Fibroblast of peridontal ligament (primary cell): ENCODE data around the gene ANK2.
"Not testable (repeated sequence)": the region's sequence is repeated elsewhere in the genome, so short reads cannot be mapped to it uniquely, and the experiment has no call there.

Source experiments
- DNase-seq: peaks from one replicate; pipeline ENCODE4 v3.0.0-alpha.2; 2010; ENCODE audit errors: extremely low read depth

The ANK2 gene

GRCh38 chr4:113189546-113189945, 140.1 kb downstream of the ANK2 start:
- no peak for DNase-seq

GRCh38 chr4:113209153-113209552, 159.7 kb downstream of the ANK2 start:
- DNase-seq = no peak

GRCh38 chr4:113209652-113210320, 160.3 kb downstream of the ANK2 start:
- DNase-seq = peak; percentile 5

- no peak for DNase-seq
Measured at GRCh38 chr4:113212613-113213012, 163.2 kb downstream of the ANK2 start.

- DNase-seq = peak; percentile 33
Measured at GRCh38 chr4:113221990-113222389, 172.5 kb downstream of the ANK2 start.

GRCh38 chr4:113222471-113222870, 173.0 kb downstream of the ANK2 start:
- peak; percentile 5 for DNase-seq

GRCh38 chr4:113223001-113223400, 173.5 kb downstream of the ANK2 start:
- peak; percentile 8 for DNase-seq

- peak; percentile 10 for DNase-seq
Measured at GRCh38 chr4:113232194-113232593, 182.7 kb downstream of the ANK2 start.

DNA sequence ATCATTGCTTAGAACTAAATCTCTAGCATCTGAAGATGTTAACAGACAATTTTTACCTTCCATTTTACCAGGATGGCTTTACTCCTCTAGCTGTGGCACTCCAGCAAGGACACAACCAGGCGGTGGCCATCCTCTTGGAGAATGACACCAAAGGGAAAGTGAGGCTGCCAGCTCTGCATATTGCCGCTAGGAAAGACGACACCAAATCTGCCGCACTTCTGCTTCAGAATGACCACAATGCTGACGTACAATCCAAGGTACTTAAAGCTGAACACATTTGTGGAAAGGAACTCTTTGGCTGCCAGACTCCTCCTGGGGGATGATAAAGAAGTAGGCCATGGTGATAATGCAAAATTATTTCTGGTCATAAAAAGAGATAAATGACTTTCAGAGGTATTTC, 187.5 kb downstream of the ANK2 start:
- DNase-seq = no peak

- DNase-seq = no peak
Measured at GRCh38 chr4:113243312-113243711, 193.9 kb downstream of the ANK2 start.

DNA sequence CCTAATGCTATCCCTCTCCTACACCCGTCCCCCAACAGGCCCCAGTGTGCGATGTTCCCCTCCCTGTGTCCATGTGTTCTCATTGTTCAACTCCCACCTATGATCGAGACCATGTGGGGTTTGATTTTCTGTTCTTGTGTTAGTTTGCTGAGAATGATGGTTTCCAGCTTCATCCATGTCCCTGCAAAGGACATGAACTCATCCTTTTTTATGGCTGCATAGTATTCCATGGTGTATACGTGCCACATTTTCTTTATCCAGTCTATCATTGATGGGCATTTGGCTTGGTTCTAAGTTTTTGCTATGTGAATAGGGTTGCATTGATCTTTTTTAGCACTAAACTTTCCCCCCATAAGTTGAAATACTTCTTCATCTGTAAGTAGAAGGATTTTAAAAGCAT, 195.3 kb downstream of the ANK2 start:
- not testable (repeated sequence) for DNase-seq

DNA sequence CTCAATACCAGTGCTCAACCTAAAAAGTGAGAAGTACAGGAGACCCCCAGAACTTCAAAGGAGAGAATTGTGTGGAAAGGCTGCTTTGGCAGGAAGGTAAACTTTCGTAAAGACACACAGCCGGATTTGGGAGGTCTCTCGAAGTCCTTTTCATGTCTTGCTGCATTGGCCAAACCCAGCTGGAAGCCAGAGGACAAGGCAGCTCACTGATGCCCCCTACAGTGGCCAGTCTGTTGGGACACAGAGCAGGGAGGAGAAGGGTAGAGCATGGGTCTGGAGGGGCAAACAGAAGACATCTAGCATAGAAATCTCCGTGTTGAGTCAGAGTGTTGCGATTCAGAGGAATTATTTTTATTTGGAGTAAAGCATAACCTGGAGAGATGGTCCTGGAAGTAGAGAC, 198.9 kb downstream of the ANK2 start:
- no peak for DNase-seq

DNA sequence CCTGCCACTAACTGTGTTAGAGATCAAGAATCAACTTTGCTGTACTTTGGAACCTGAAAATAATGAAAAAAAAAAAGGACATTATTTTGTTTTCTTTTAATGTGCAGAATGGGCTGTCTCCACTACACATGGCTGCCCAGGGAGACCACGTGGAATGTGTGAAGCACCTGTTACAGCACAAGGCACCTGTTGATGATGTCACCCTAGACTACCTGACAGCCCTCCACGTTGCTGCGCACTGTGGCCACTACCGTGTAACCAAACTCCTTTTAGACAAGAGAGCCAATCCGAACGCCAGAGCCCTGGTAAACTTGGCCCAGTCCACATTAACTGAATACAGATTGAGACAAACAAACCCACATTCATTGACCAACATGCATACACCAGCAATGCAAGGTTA, 206.2 kb downstream of the ANK2 start:
- DNase-seq = no peak

GRCh38 chr4:113256946-113257345, 207.5 kb downstream of the ANK2 start:
- peak; percentile 20 for DNase-seq

DNA sequence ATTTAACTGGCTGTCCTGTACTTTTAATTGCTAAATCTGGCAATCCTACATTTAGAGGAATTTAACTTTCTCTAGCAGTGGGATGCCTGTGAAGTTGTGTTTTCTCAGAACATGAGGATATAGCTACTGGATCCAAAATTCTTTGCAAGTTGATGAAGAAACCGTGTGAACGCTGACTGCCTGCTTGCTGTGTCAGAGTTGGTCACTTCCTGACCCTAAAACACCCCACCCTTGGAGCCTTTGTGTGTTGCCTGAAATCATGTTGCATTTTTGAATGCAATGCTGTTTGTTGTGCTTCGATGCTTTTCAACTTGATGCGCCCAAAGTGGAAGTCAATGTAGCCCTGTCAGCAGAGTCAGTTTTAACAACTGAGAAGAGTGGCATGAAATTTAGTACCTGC, 211.2 kb downstream of the ANK2 start:
- DNase-seq = no peak

DNA sequence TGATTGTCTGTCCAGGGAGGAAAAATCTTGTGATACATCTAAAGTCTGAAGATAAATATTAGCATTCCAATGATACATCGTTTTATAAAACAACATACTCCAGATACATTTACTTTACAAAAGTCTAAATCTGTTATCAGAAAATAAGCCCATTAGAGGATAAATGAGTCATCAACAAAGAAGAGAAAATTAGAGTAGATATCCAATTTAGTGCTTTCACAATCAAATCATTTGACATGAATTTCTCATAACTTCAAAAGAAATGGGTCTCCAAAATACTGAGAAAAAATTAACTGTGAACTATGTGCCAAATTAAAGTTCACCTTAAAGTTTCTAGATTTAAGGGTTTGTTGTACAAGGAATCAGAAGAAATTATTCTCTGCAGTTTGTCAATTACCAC, 213.8 kb downstream of the ANK2 start:
- DNase-seq = no peak

DNA sequence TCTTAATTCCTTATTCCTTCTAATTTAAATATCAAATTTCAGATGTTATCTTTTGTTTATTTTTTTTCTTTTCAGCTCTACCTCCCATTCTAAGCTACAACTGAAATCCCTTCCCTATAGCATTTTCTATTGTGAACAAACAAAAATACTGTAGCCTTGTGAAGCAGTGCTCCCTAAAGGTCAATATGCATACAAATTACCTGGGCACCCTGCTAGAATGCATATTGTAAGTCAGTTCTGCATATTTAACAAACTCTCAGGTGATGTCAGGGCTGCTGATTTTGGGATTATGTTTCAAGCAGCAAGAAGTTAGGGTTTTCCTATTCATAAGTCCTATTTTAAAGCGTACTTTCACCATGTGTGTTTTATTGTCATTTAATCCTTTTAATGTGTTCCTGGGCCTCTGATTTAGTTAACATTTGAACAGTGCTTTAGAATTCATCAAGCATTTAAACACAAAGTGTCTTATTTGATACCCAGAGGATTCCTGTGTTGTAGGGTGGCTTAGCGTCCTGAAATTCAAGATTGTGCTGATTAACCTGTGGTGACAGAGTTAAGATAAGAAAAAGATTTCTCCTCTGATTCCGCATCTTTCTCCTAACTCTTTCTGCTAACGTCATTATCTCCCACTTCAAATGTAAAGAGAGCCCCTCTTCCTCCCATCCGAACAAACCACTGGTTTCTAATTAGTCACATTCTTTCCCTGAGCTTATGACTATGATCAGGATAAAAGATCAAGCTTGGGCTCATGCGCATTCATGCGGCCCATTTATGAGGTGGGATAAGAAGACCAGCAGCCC, 221.3 kb downstream of the ANK2 start:
- no peak for DNase-seq

DNA sequence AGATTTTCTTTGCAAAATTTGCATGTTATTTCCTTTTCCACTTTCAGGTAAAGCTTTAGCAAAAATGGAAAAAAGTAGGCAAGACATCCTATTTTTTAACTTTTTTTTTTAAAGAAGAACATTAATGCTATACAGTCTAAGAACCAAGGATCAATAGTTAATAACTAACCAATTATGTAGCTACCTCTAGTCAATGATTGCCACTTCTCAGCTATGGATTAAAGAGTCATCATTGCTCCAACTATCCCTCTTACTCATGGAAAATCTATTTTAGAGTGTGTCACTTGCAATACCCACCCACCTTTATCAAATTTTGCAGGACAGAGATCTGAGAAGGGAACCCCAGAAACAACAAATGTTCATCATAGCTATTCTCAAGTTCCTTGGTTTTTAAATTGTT, 223.1 kb downstream of the ANK2 start:
- no peak for DNase-seq

GRCh38 chr4:113273721-113274220, 224.3 kb downstream of the ANK2 start:
- DNase-seq = no peak

DNA sequence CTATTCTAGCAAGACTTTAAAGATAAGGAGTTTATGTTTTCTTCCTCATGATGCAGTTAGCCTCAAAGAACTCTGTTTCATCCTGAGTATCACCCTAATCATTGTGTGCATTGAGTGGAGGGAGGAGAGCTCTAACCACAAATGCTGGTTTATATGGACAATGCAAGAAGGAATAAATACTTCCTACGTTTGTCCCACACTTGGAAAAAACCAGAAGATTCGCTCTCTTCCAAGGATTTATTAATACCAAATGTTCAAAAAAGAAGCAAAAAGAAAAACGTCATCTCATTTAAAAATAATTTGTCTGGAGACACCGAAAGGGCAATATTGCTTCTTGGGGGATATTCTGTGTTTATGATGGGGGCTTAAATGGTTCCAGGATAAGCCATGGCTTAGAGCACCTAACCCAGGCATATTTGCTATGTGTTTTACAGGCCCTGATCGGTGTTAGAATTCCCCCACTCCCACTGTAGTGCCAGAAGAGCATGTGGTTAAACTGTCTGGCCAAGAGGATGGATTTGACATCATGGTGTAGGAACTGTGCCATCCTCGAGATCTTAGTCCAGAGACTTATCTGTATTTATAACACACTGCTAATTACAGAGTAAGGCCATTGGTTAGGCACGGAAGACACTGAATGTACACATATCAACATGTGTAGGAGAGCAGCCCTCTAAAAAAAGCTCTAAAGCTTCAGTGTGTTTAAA, 227.2 kb downstream of the ANK2 start:
- peak; percentile 75 for DNase-seq

DNA sequence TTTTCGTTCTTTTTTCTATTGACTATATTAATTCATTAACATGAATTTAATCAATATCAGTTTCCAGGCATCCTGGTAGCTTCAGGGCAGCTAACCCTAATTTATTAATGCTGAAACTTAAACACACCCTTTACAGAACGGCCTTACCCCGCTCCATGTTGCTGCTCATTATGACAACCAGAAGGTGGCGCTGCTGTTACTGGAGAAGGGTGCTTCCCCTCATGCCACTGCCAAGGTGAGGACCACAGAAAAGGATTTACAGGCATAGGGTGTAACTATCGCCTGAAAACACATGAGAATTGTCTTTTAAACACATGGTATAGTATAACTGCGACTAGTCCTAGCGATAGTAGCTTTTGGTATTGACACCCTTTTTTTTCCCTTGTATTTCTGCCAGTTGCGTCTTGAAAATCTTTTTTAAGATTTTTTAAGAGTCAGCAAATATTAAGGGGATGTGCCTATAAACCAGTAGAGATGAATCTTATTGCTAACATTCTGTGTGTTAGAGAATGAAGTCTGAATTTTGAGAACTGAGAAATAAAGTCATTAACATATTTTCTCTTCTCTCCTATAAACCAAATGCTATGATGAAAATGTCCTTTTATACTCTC, 229.0 kb downstream of the ANK2 start:
- DNase-seq = peak; percentile 80

DNA sequence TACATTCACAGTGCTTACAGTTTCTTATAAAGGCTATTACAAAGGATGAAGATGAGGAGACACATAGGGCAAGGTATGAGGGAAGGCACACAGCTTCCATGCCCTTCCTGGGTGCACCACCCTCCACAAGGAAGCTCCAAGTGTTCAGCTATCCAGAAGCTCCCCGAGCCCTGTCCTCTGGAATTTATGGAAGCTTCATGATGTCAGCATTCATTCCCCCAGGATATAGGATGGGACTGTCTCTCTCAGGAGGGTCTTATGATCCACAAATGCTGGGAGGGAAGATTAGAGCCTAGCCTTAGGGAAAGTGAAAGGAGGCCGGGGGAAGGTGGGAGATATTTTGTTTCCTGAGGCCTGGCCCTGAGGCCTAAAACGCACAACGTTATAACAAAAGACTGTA, 236.0 kb downstream of the ANK2 start:
- peak; percentile 9 for DNase-seq
